GM18861 (cell line): ENCODE data around the gene DISP1.
"Not testable (repeated sequence)": the region's sequence is repeated elsewhere in the genome, so short reads cannot be mapped to it uniquely, and the experiment has no call there.

ENCODE experiments used
- ATAC-seq: cut with Tn5 transposase; IDR thresholded peaks from one replicate; pipeline ENCODE4 v1.9.1; 2021; ENCODE audit not compliant: unreplicated experiment

DISP1 gene

GRCh38 chr1:222792744-222793143, 22.1 kb upstream of the DISP1 start:
- no peak for ATAC-seq

- no peak for ATAC-seq
Observed at GRCh38 chr1:222794656-222795474, 20.0 kb upstream of the DISP1 start.

GRCh38 chr1:222798116-222798515, 16.7 kb upstream of the DISP1 start:
- ATAC-seq = no peak

GRCh38 chr1:222798975-222799374, 15.9 kb upstream of the DISP1 start:
- ATAC-seq = no peak

- no peak for ATAC-seq
Observed at GRCh38 chr1:222801067-222801466, 13.8 kb upstream of the DISP1 start.

GRCh38 chr1:222811671-222812070, 3.2 kb upstream of the DISP1 start:
- no peak for ATAC-seq

- ATAC-seq = no peak
Observed at GRCh38 chr1:222813866-222814535, 838 bp upstream of the DISP1 start.

GRCh38 chr1:222815440-222815765, 564 bp downstream of the DISP1 start:
- no peak for ATAC-seq

- no peak for ATAC-seq
Observed at GRCh38 chr1:222817529-222817928, 2.7 kb downstream of the DISP1 start.

- ATAC-seq = no peak
Observed at GRCh38 chr1:222818171-222818570, 3.3 kb downstream of the DISP1 start.

GRCh38 chr1:222820171-222820712, 5.4 kb downstream of the DISP1 start:
- no peak for ATAC-seq

- no peak for ATAC-seq
Observed at GRCh38 chr1:222821239-222821638, 6.4 kb downstream of the DISP1 start.

- no peak for ATAC-seq
Observed at GRCh38 chr1:222823695-222824094, 8.9 kb downstream of the DISP1 start.

- ATAC-seq = no peak
Observed at GRCh38 chr1:222824641-222825040, 9.8 kb downstream of the DISP1 start.

- no peak for ATAC-seq
Observed at GRCh38 chr1:222828939-222829338, 14.1 kb downstream of the DISP1 start.

- ATAC-seq = no peak
Observed at GRCh38 chr1:222829868-222830267, 15.0 kb downstream of the DISP1 start.

GRCh38 chr1:222833356-222833876, 18.6 kb downstream of the DISP1 start:
- ATAC-seq = no peak

GRCh38 chr1:222843469-222844410, 28.9 kb downstream of the DISP1 start:
- ATAC-seq = no peak

- no peak for ATAC-seq
Observed at GRCh38 chr1:222844411-222844779, 29.6 kb downstream of the DISP1 start.

- no peak for ATAC-seq
Observed at GRCh38 chr1:222845763-222846162, 30.9 kb downstream of the DISP1 start.

- ATAC-seq = not testable (repeated sequence)
Observed at GRCh38 chr1:222850550-222850949, 35.7 kb downstream of the DISP1 start.
